Measurements from ENCODE around the gene PHF13. TPM values are rescaled to one million over a fixed set of nuclear protein-coding genes. Genes with fewer than 3 reads are reported as not detected.

PHF13 gene
- total RNA-seq, 3 donors from 2014 or later, result 10.9 to 18.3 (median 14.4) TPM

DNA sequence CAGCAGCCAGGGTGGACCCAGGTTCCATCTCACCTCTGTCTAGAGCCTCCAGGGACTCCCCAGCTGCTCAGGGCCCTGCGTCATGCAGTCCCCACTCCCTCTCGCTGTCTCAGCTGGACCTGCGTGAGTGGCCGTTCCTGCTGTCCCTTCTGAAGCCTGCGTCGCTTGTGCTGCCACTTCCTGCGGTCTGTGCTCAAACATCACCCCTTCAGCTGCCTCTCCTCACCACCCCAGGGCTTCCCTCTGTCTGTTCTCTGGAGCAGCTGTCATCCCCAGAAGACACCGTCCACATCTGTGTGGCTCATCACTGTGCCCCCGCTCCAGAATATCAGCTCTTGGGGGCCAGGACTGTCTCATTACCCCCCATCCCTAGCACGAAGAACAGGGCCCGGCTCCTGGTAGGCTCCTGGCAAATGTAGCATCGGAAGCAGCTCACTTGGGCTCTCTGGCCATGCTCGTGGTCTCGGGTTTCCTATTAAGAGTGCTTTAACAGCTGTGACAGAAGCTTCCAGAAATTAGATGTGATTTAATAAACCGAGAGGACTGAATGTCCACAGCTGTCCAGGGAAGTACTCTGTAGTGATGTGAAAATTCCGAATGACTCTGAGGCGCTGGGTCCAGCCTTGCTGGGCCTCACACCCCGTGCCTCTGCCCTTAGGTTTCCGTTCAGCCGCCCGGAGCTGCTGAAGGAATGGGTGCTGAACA is 14.5 kb downstream of the PHF13 start:
- Histone ChIP-seq H3K36me3 (peaks cover 11% of the 10 kb centered on the region), H3K27ac (no peak overlapping the region)
- intact Hi-C loops (cut with DNase I; ENCODE audit: low total_unique reads), result loop anchor here (10.0 kb wide), 1 partner anchor 73 kb away; the partner anchor contains the start of genes NOL9 and TAS1R1

DNA sequence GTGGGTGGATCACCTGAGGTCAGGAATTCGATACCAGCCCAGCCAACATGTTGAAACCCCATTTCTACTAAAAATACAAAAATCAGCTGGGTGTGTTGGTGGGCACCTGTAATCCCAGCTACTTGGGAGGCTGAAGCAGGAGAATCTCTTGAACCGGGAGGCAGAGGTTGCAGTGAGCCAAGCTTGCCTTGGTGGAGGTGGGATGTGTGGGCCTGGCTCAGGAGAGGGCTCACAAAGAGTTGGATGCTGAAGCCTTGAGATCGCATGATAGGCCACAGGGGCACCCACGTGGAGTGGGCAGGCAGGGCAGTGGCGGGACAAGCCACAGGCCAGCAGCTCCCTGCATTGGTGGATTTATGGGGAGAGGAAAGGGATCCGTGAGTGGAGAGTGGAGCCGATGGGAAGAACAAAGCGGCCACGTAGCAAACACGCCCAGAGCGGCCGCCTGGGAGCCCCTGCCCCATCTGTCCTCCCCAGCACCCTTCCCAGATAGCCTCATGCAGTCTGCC is 15.5 kb downstream of the PHF13 start:
- no peak overlapping the region for H3K27ac ChIP-seq
- peaks cover 11% of the 10 kb centered on the region for H3K36me3 ChIP-seq
- H3K4me1 ChIP-seq, result peaks cover 0 to 9% of the 10 kb centered on the region in 2 donors

More for the DNA sequence above, 14.5 kb downstream of the PHF13 start:
- no peak for DNase-seq (ENCODE audit: low spot score in 2 of 2)
- TF ChIP-seq, protein P1, sequence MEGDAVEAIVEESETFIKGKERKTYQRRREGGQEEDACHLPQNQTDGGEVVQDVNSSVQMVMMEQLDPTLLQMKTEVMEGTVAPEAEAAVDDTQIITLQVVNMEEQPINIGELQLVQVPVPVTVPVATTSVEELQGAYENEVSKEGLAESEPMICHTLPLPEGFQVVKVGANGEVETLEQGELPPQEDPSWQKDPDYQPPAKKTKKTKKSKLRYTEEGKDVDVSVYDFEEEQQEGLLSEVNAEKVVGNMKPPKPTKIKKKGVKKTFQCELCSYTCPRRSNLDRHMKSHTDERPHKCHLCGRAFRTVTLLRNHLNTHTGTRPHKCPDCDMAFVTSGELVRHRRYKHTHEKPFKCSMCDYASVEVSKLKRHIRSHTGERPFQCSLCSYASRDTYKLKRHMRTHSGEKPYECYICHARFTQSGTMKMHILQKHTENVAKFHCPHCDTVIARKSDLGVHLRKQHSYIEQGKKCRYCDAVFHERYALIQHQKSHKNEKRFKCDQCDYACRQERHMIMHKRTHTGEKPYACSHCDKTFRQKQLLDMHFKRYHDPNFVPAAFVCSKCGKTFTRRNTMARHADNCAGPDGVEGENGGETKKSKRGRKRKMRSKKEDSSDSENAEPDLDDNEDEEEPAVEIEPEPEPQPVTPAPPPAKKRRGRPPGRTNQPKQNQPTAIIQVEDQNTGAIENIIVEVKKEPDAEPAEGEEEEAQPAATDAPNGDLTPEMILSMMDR (IDR thresholded peaks at IDR 0.05), result no peak
- TF ChIP-seq POLR2AphosphoS5 (IDR thresholded peaks at IDR 0.05), result no peak
- no peak for TF ChIP-seq POLR2A (IDR thresholded peaks at IDR 0.05)
- peaks cover 5 to 16% of the 10 kb centered on the region in 2 donors for H3K4me1 ChIP-seq
- no peaks in the 10 kb centered on the region for H3K27me3 ChIP-seq
- H3K4me3 ChIP-seq, result no peak overlapping the region
- H3K9me3 ChIP-seq, result no peaks in the 10 kb centered on the region

DNA sequence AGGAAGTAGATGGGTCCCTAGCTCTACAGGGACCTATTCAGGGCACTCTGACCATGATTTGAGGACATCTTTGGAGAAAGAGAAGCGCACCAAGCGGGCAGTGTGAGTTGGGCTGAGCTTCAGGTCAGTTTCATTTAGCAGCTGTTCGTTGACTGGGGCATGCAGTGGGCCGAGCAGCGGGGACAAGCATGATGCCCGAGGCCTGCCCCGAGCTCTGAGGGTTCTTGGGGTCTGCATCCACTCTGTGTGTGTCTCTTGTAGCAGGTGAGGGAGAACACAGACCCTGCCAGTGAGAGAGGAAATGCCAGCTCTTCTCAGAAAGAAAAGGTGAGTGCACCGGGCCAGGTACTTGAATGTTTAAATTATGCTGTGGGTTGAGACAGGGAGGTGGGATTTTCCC is 16.5 kb downstream of the PHF13 start:
- H3K9me3 ChIP-seq, result no peaks in the 10 kb centered on the region
- TF ChIP-seq, protein P1 (IDR thresholded peaks at IDR 0.05), result no peak
- TF ChIP-seq POLR2AphosphoS5 (IDR thresholded peaks at IDR 0.05) (no peak), POLR2A (IDR thresholded peaks at IDR 0.05) (no peak)
- intact Hi-C loops (cut with DNase I; ENCODE audit: low total_unique reads), result no loop called here
- no peak overlapping the region for H3K27ac ChIP-seq
- H3K27me3 ChIP-seq, result no peaks in the 10 kb centered on the region
- no peak overlapping the region for H3K4me3 ChIP-seq
- H3K36me3 ChIP-seq, result peaks cover 11% of the 10 kb centered on the region
- H3K4me1 ChIP-seq, result peaks cover 0 to 9% of the 10 kb centered on the region in 2 donors
- no peak for DNase-seq (ENCODE audit: low spot score in 2 of 2)

More for the DNA sequence above, 15.5 kb downstream of the PHF13 start:
- no peak for DNase-seq (ENCODE audit: low spot score in 2 of 2)
- no peak overlapping the region for H3K4me3 ChIP-seq
- no peaks in the 10 kb centered on the region for H3K9me3 ChIP-seq
- TF ChIP-seq POLR2A (IDR thresholded peaks at IDR 0.05), result no peak
- TF ChIP-seq POLR2AphosphoS5 (IDR thresholded peaks at IDR 0.05), result no peak
- TF ChIP-seq, protein P1 (IDR thresholded peaks at IDR 0.05), result no peak
- intact Hi-C loops (cut with DNase I; ENCODE audit: low total_unique reads), result loop anchor here (10.0 kb wide), 1 partner anchor 74 kb away; the partner anchor contains the start of genes NOL9 and TAS1R1
- H3K27me3 ChIP-seq, result no peaks in the 10 kb centered on the region

DNA sequence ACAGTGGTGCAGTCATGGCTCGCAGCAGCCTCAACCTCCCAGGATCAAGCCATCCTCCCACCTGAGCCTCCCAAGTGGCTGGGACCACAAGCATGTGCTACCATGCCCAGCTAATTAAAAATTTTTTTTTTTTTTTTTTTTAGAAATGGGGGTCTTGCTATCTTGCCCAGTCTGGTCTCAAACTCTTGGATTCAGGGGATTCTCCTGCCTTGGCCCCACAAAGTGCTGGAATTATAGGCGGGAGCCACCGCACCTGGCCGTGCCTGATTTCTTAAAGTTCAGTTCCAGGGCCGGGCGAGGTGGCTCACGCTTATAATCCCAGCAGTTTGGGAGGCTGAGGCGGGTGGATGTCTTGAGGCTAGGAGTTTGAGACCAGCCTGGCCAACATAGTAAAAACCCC is 17.5 kb downstream of the PHF13 start:
- H3K9me3 ChIP-seq, result no peaks in the 10 kb centered on the region
- H3K4me1 ChIP-seq, result peaks cover 0 to 6% of the 10 kb centered on the region in 2 donors
- H3K27ac ChIP-seq, result no peak overlapping the region
- intact Hi-C loops (cut with DNase I; ENCODE audit: low total_unique reads), result no loop called here
- peaks cover 11% of the 10 kb centered on the region for H3K36me3 ChIP-seq
- H3K27me3 ChIP-seq, result no peaks in the 10 kb centered on the region
- no peak overlapping the region for H3K4me3 ChIP-seq
- TF ChIP-seq POLR2AphosphoS5 (IDR thresholded peaks at IDR 0.05) (no peak), POLR2A (IDR thresholded peaks at IDR 0.05) (no peak)
- TF ChIP-seq, protein P1 (IDR thresholded peaks at IDR 0.05), result no peak
- DNase-seq (ENCODE audit: low spot score in 2 of 2), result no peak

Measured in breast epithelium (tissue), 4 donors.